Fibroblast of skin of scalp (primary cell): Measurements from ENCODE around the gene ITLN2.
"Not testable (repeated sequence)": the region's sequence is repeated elsewhere in the genome, so short reads cannot be mapped to it uniquely, and the experiment has no call there.

ENCODE experiments used
- DNase-seq: peaks from one replicate; pipeline ENCODE4 v3.0.0-alpha.2; 2013

ITLN2 gene

DNA sequence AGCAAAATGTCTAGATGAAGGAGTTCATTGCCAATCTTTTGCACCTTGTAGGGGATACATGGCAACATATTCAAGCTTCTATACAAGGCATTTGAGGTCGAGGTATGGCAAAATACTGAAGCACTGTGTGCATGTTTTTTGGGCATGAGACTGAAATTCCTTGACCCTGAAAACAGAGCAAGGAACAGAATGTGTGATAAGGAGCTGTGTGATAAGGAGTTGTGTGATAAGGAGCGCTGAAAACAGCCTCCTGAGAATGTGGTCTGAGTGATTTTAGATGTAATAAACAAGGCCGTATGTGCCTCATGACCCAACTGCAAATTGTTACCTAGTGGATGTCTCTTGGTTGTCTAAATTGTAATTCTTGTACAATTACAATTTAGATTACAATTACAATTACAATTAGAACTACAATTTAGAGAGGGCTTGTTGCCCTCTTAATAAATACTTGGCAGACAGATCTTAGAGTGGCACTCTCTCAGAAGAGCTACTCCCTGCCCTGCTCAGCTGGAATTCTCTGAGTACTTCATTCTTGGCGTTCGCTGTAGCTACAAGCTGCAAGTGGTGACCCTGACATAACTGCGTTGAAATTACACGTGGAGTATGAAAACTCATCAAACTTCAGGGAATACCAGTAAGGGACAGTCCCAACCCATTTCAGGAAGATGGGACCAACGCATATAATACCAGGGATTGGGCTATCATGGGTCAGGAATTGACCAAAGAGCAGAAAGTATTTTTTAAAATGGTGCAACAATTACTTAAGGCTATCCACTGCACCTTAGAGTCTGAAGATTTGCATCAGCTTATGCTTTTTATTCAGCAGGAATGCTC lies 49.6 kb downstream of the ITLN2 start:
- DNase-seq = no peak

DNA sequence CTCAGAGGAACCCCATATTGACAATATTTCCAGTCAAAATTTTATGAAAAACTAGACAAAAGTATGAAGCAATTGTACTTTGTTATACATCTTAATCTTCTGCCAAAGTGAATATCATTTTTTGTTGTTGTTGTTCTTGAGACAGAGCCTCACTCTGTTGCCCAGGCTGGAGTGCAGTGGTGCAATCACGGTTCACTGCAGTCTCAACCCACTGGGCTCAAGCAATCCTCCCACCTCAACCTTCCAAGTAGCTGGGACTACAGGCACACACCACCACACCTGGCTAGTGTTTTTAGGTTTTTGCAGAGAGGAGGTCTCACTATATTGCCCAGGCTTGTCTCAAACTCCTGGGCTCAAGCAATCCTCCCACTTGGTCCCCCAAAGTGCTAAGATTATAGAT lies 52.4 kb downstream of the ITLN2 start:
- DNase-seq = not testable (repeated sequence)

DNA sequence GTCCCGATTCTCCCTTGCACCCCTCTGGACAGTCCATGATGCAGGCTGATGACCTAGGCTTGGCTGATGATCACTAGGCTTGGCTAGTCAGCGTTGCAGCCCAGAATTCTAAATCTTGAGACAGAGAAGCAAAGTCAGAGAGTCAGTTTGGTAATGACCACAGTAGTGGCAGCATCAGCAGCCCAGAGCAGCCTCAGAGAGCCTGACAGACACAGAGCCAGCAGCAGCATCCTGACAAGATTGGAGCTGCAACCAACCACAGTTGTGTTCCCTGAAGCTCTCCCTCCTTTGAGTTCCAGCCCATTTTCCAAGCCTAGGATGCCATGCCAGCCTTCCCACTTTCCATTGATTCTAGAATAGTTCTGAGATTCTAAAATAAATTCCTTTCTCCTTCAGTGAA lies 52.8 kb downstream of the ITLN2 start:
- DNase-seq = no peak

DNA sequence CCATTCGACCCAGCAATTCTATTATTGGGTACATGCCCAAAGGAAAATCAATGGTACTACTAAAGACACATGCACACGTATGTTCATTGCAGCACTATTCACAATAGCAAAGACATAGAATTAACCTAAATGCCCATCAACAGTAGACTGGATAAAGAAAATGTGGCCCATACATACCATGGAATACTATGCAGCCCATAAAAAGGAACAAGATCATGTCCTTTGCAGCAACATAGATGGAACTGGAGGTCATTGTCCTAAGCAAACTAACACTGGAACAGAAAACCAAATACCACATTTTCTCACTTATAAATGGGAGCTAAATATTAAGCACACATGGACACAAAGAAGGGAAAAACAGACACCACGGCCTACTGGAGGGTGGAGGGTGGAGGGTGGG lies 53.9 kb downstream of the ITLN2 start:
- not testable (repeated sequence) for DNase-seq
